Right renal cortex interstitium (tissue), 3 donors: ENCODE measurements around the gene ACP2. TPM values are rescaled to one million over a fixed set of nuclear protein-coding genes. Genes with fewer than 3 reads are reported as not detected.

Experiments
- DNase-seq, 3 donors: peaks; one replicate each; pipeline ENCODE4 v3.0.0-alpha.2; 2013; ENCODE audit warnings: low read depth in 3 of 3, low spot score in 2 of 3
- polyA plus RNA-seq, 3 donors: library from polyadenylated mRNA; unstranded; fragments of 120-200 nt; gene quantifications; one replicate each; pipeline ENCODE4 v1.2.1, GENCODE V29; 2013; ENCODE audit not compliant: insufficient read length in 3 of 3

ACP2 gene
- 10 to 100 TPM; 48.0 to 55.0 (median 51.8) TPM for polyA plus RNA-seq

- DNase-seq = peak; percentile 80 to 84 (median 82)
These were observed at the start of gene ACP2 for GRCh38 chr11:47248664-47249377. Gene ACP2, minus strand, starts transcription at chr11:47248814. Its CDS starts 25 bp downstream, at chr11:47248789.

GRCh38 chr11:47296045-47296444 lies 47.4 kb upstream of the ACP2 start:
- DNase-seq = no peak

- no peak for DNase-seq
These were observed 46.8 kb upstream of the ACP2 start for GRCh38 chr11:47295385-47295784.

GRCh38 chr11:47289856-47290255 lies 41.2 kb upstream of the ACP2 start:
- no peak for DNase-seq

GRCh38 chr11:47288066-47288465 lies 39.5 kb upstream of the ACP2 start:
- DNase-seq = no peak

GRCh38 chr11:47285969-47286770 lies 37.6 kb upstream of the ACP2 start:
- DNase-seq = no peak

GRCh38 chr11:47284151-47284550 lies 35.5 kb upstream of the ACP2 start:
- DNase-seq = no peak

GRCh38 chr11:47282462-47282861 lies 33.8 kb upstream of the ACP2 start:
- DNase-seq = no peak

- DNase-seq = no peak
These were observed 32.2 kb upstream of the ACP2 start for GRCh38 chr11:47280860-47281259.

GRCh38 chr11:47280099-47280498 lies 31.5 kb upstream of the ACP2 start:
- no peak for DNase-seq

- DNase-seq = no peak
These were observed 30.2 kb upstream of the ACP2 start for GRCh38 chr11:47278769-47279168.

- DNase-seq = no peak
These were observed 29.4 kb upstream of the ACP2 start for GRCh38 chr11:47278058-47278457.

- DNase-seq = no peak
These were observed 28.3 kb upstream of the ACP2 start for GRCh38 chr11:47276923-47277322.

GRCh38 chr11:47274495-47275235 lies 26.1 kb upstream of the ACP2 start:
- DNase-seq = no peak

GRCh38 chr11:47272706-47273105 lies 24.1 kb upstream of the ACP2 start:
- no peak for DNase-seq

GRCh38 chr11:47271961-47272661 lies 23.5 kb upstream of the ACP2 start:
- DNase-seq = no peak

- DNase-seq = no peak
These were observed 22.7 kb upstream of the ACP2 start for GRCh38 chr11:47271328-47271727.

- no peak for DNase-seq
These were observed 22.0 kb upstream of the ACP2 start for GRCh38 chr11:47270331-47271271.

- DNase-seq = no peak
These were observed 21.3 kb upstream of the ACP2 start, which contains the start of gene MADD for GRCh38 chr11:47269829-47270305. Gene MADD, plus strand, starts transcription at chr11:47270133.
